IPS-11a (cell line): Measurements from ENCODE around the gene DMKN.

Source experiments
- H3K4me3 ChIP-seq: one replicate; pipeline ENCODE4 v1.5.1; 2013; ENCODE audit warnings: low read depth, low read length, control low read depth

Gene DMKN

DNA sequence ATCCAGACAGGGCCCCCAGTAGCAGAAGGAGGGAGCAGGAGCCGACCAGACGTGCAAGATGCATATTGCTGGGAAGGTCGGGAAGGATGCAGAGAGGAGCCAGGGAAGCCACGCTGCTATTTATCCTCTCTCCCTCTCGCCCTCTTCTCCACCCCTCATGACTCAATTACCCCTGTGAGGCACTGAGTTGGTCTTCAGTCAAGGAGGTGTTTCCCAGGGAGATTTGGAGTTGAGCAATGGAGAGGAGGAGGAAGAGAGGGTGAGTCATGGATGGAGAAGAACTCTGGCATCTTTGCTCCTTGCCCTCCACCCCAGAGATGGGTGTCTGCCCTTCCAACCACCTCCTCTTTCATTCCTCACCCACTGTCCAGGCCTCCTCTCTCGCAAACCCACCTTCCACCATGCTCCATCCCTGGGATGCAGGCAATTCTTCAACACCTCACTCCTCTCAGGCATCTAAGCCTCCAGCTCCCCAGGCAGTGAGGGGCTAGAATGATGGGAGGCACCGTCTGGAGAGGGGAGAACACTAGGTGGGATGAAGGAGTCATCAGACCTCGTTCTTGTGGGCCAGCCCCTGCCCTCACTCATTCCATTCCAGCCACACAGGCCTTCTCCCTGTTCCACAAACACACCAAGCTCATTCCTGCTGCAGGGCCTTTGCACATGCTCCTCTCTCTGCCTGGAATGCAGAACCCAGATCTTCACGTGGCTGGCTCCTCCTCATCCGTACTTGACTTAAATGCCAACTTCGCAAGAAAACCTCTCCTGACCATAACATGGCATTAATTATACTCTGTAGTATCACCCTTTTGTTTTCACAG, 15.0 kb upstream of the DMKN start, which contains the start of gene SBSN:
SBSN (minus strand) TSS at position 94 of the 821 bp plus-strand sequence; CDS start at position 64, 30 bp downstream.
- no peak within 1 kb of the TSS for H3K4me3 ChIP-seq

DNA sequence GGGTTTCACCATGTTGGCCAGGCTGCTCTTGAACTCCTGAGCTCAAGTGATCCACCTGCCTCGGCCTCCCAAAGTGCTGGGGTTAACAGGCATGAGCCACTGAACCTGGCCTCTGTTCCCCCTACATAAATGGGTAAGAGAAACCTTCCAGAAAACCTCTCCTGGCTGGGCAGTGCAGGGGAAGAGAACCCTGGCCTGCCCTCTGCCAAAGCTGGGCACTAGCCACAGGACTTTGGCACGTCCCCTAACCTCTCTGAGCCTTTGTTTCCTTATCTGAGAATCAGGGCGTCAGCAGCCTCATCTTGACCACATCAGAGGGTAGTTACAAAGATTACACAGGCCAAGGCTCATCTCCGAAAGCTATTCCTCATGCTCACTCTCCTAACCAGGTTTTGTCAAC, 12.4 kb upstream of the DMKN start:
- no peak overlapping the region for H3K4me3 ChIP-seq

DNA sequence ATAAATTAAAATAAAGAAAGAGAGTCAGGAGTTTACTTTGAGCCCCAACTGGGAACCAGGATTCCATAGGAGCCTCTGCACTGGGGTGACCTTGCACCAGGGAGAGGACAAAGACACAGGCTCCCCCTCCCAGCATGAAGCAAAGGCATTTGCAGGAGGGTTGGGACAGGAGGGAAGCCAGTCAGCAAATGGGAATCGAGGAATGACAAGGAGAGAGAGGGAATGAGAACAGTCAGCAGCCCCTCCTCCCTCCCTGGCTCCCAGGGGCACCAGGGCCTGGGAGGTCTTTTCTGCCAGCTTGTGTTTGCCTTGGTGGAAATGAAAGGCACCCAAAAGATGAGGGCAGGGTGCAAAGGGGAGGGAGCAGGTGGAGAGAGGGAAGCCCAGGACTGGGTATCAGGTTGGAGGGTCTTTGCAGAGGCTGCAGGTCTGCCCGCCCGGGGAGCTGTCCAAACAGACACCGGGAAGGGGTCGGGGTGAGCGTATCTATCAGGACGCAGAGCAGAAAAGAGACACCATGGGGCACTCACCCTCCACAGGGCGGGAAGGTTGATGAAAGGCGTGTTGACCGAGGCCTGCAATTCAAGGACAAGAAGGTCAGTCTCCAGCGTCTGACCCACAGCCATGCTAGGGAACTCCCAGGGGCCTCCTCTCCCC, 10.9 kb upstream of the DMKN start:
- no peak overlapping the region for H3K4me3 ChIP-seq

DNA sequence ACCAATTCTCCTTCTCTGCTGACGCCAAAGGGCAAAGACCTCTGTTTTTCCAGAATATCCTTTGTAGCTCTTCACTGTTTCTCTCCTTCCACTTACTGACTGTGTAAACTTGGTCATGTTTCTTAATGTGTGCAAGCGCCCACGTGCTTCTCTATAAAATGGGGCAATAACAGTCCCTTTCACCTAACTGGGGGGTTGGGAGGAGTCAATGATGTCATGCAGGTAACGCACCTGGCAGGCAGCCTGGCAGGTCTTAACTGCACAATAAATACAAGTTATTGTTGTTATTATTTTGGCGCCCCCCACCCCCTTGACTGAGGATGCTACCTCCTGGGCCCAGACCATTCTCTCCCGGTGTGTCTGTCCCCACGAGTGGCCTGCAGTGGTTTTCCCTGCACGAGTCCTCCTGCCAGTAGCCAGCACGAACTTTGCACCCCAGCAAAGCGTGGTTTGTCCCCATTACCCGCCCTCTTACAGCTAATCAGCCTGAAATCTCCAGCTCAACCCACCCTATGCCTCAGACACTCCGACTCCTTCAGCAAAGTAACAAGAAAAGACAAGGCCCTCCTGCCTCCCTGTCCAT, 9.4 kb upstream of the DMKN start:
- H3K4me3 ChIP-seq = no peak overlapping the region

DNA sequence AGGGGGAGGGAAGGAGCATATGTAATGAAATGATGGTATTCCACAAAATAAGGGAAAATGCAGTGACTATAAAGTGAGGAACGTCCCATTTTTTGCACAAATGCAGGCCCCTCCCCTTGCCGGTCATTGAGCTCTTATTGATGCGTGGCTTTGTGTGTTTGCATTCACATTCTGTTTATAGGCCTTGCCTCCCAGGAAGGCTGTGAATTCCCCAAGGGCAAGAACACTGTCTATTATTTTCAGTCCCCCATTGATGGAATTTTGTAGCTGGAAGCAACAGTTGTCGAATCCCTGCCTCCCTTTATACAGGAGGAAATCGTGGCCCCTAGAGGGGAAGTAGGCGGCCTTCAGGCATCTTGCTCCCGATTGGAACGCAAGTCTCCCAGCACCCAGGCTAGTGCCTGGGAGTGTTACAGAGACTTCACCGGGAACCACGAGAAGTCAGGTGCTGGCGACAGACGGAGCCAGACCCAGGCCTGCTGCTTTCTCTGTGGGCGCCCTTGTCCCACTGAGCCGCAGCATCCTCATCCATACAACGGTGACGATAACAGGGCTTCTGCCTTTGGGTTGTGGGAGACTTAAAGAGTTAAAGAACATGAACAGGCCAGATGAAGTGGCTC, 7.8 kb upstream of the DMKN start:
- H3K4me3 ChIP-seq = no peak overlapping the region

DNA sequence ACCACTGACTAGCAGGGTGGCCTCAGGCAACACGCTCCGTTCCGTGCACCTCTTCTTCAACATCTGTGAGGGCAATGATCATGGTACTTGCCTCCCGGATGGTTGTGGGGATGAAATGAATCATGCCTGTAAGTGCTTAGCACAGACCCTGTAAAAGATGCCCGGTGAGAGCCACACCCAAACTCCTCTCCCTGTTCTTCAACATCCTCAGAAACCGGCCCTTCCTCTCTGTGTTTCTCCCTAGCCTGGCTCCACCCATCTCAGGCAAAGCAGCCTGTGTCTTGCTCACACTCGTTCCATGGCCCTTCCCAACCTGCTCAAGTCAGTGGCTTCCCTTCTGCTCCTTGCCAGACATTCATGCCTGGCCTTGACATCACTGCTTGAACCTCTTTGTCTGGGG, 5.8 kb upstream of the DMKN start:
- no peak overlapping the region for H3K4me3 ChIP-seq

DNA sequence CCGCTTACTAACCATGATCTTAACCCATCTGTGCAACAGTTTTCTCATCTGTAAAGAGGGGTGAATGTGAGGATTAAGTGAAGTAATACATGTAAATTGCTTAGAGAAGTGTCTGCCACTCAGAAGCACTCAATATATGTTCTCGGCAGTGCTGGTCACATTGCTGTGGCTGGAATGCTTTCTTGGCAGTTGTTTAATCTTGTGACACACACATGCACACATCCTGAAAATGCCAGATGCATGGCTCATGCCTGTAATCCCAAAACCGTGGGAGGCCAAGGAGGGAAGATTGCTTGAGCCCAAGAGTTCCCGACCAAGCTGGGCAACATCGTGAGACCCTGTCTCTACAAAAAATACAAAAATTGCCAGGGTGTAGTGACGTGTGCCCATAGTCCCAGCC, 4.9 kb upstream of the DMKN start:
- H3K4me3 ChIP-seq = no peak overlapping the region

DNA sequence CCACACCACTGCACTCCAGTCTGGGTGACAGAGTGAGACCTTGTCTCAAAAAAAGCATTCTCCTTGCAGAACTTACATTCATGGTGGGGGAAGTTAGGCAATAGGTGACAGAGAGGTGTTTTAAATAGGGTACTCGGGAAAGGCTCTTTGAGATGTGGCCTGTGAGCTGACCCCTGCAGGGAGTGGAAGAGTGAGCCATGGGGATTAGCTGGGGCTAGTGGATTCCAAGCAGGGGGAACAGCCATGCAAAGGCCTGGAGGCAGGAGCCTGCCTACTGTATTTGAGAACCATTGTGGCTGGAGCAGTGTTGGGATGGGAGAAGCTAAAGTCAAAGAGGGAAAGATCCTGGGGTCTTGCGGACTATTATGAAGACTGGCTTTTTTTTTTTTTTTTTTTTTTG, 3.9 kb upstream of the DMKN start:
- no peak overlapping the region for H3K4me3 ChIP-seq

DNA sequence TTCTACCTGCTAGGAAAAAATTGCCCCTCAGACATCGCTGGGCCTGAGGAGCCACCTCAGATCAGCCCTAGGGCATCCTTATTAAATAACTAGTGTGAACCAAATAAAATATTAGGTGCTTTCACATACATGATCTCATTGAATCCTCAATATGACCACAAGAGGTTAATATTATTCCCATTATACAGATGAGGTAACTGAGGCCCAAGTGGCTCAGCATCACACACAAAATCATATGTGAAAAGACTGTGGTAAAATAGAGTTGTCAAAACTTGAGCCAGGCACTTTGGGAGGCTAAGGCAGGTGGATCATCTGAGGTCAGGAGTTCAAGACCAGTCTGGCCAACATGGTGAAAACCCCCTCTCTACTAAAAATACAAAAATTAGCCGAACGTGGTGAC, 2.9 kb upstream of the DMKN start:
- no peak overlapping the region for H3K4me3 ChIP-seq

DNA sequence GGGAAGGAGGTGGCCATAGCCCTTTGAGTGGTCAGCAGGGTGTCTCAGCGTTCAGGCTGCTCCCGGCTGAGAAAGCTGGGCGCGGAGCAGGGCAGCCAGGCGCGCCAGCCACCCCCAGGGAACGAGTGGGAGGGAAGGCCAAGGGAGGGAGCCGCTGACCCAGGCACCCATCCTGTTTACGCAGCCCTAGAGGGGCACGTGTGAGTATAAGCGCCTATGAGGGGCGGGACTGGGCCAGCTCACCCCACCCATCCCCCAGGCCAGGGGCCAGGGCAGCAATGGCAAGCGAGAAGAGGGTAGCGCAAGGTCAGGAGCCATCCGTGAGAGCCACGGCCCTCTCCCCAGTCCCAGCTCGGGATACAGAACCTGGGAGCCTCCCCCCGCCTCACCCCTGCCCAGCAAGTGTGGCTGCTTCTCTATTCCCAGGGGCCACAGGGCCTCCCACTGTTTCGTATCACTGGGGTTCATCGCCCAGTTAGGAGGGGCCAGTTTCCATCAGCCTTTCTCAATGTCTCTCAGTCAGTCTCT, 897 bp upstream of the DMKN start:
- H3K4me3 ChIP-seq = no peak overlapping the region

DNA sequence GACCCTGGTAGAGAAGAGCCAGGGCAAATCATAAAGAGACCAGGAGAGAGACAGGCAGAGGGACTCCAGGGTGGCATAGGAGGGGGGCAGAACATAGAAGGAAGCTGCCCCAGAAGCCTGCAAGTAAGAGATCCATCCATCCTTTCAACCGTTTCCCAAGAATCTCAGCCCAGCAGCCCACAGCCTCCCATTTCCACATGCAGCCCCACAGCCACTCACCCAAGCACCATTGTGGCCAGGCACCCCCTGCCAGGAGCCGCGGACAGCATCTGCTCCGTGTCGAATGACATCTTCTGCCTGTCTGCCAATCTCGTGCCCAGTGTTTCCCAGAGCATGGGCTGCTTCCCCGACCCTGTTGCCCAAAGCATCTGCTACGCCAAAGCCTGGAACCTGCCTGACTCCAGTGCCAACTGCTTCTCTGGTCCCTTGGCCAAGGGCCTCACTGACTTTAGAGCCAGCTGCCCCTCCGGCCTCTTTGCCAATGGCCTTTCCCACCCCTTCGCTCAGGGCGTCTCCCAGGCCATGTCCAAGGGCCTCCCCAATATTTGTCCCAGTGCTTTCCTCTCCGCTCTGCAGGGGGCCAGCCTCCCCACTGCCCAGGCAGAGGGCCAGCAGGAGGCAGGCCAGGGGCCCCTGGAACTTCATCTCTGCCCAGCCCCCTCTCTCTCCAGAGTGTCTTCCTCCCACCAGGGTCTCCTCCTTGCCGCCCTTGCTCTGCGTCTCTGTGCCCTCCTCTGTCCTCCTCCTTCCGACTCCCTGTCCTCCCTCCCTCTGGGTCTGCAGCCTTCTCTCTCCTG, 420 bp downstream of the DMKN start:
- H3K4me3 ChIP-seq = no peak overlapping the region

DNA sequence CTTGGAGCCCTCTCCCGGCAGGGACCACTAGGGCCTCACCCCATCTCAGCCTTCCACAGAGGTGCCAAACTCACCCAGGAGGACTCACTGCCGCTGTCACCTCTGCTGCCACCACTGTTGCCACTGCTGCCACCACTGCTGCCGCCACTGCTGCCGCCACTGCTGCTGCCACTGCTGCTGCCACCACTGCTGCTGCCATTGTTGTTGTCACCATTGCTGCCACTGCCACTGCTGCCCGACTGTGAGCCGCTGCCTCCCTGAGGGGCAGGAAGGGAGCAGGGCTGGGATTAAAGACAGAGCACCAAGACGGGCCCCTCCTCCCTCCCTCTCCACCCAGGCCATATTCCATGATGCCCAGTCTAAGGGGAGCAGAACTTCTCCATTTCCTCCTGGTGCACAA, 2.1 kb downstream of the DMKN start:
- no peak overlapping the region for H3K4me3 ChIP-seq

DNA sequence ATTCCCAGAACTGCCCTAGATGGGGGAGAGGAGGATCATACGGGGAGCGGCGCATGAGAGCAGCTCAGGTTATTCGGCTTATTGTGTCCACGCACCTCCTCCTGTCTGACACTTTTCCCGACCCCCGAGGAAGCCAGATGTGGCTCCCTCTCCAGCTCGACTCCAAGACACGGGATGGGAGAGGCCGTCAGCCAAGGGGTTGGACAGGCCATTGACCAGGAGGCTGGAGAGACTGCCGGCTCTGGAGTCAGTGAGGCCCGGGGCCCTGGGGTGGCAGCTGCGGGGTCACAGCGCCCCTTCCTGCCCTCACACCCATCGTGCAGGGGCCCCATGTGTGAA, 2.9 kb downstream of the DMKN start:
- no peak overlapping the region for H3K4me3 ChIP-seq

DNA sequence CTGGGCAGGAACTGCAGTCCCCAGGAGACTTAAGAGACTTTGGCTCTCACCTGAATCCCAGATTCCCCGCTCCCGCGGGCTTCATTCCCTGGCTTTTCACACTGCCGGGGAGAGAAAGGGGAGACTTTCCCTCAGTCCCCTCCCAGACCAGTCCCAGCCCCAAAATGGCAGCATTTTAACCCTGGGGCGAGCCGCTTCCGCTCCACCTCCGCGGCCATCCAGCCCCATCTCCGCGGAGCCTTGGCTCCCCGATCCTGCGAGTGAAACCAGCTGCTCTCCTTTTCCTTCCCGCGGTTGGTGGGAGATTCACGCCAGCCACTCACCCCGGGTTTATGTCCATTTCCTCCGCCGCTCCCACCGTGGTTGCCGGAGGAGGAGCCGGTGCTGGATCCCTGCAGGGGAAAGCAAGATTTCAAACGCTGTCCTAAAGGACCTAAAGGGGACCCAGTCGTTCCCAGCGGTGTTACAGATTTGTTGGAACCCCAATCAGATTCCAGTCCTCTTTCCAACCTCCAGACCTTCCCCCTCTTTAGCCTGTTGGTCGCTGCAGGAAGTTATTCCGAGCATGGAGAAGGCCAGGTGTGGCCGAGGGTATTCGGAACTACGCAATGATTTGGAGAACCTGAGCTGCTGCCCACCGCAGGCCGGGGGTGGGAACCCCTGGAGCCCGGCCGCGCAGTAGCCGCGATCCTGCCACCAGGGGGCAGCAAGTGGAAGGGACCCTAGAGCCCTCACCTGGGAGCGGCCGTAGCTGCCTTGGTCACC, 3.4 kb downstream of the DMKN start:
- H3K4me3 ChIP-seq = peak overlapping the region; percentile 82

DNA sequence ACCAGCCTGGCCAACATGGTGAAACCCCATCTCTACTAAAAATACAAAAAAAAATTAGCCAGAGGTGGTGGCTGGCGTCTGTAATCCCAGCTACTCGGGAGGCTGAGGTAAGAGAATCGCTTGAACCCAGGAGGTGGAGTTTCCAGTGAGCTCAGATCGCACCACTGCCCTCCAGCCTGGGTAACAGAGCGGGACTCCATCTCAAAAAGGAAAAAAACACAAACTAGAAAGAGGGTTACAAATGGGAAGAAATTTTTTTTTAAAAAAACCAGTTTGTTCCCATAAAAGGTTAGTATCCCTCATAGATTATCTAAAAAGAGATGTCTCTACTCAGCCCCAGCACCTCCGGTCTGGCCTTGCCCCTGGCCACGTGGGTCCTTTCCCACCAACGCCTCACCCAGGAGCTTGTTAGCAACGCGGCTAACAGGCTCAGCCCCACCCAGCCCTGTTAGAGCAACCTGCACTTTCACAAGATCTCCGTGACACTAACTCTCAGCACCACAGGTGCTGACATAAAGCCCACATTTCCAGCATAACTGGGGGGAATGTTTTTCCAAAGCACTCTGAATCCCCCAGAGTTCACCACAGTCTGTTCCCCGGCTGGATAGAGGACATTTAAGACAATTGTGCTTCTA, 4.3 kb downstream of the DMKN start:
- H3K4me3 ChIP-seq = peak overlapping the region; percentile 82

DNA sequence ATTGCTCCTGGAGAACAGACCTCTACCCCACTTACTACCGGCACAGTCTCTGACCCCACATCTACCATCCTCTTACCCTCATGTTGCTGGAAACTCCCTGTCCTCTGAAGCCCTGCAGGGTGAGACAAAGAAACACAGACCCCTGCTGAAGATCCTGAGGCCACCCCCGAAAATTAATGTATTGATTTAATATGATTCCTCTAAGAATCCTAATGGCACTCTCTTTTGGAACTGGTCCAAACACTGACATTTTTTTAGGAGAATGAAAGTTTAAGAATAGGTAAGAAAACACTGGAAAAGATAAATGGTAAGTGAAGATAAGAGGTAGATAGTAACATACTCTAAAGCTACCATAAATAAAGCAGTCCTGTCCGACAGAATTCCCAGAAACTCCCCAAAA, 5.3 kb downstream of the DMKN start:
- H3K4me3 ChIP-seq = no peak overlapping the region

DNA sequence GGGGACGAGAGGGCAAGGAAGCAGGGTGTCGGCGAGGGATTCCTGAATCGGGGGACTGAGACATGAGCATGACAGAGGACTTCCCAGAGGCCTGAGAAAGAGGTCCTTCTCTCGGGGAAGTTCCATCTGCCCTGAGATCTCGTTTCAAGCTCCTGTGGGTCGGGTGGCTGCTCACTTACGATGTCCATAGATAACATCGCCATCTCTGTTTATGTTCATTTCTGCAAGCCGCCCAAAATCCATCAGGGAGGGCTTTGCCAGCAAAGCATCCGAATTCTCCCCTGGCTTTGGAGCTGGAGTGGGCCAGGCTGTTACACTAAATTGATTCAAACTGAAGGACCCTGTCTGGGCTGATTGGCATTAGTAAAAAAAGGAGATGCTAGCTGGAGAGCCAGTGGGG, 5.9 kb downstream of the DMKN start:
- no peak overlapping the region for H3K4me3 ChIP-seq

DNA sequence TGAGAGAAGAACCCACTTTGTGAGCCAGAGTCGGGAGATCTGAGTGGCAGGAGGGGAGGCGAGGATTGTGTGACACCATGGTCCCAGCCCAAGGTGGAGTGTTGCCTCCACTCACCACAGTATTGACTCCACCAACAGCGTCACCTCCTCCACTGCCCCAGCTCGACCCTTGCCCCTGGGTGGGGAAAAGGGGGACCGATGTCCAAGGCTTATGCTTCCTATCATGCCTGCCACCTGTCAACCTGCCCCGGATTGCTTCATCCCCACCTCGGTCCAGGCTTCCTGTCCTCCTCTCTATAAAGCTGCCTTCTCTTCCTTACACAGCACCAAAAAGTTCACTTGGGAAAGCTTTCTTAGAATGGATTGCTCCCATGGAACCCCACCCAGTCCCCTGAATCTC, 7.4 kb downstream of the DMKN start:
- H3K4me3 ChIP-seq = no peak overlapping the region

DNA sequence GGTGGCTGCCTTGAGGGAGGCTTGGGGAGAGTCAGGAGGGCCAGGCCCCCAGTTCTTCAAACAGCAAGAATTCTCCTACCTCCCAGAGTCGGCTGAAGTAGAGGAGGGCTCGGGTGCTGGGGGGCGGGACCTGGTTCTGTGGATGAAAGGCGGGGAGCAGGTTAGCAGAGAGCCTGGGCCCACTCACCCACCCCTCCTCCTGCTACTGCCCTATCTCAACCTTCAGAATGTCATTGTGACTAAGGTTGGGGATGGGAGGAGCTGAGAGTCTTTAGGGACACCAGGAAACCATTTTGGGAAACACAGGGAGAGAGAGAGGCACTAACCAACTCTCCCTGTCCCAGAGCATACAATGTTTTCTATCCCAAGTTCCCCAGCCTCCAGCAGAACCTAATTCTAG, 10.7 kb downstream of the DMKN start:
- no peak overlapping the region for H3K4me3 ChIP-seq

DNA sequence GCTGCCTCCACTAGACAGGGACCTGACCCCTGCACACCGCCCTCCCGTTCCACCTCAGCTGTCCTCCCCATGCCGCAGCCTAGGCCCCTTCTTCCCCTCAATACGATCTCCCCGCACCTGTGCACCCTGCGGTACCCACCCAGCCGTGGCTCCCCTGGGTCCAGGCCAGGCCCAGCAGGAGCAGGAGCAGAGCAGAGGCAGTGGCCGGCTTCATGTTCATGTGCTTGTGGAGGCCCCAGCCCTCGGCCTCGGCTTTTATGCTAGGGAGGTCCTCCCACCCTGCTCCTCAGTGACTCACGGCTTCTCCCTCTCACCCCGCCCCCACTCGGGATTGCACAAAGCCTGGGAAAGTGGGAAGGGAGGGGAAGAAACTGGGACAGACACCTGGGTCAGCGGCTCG, 11.8 kb downstream of the DMKN start:
- no peak overlapping the region for H3K4me3 ChIP-seq
